ENCODE measurements around the gene PLD6. TPM values are rescaled to one million over a fixed set of nuclear protein-coding genes. Genes with fewer than 3 reads are reported as not detected.

Gene PLD6
- total RNA-seq, 1 experiment from 2014 or later: 0.09 TPM

DNA sequence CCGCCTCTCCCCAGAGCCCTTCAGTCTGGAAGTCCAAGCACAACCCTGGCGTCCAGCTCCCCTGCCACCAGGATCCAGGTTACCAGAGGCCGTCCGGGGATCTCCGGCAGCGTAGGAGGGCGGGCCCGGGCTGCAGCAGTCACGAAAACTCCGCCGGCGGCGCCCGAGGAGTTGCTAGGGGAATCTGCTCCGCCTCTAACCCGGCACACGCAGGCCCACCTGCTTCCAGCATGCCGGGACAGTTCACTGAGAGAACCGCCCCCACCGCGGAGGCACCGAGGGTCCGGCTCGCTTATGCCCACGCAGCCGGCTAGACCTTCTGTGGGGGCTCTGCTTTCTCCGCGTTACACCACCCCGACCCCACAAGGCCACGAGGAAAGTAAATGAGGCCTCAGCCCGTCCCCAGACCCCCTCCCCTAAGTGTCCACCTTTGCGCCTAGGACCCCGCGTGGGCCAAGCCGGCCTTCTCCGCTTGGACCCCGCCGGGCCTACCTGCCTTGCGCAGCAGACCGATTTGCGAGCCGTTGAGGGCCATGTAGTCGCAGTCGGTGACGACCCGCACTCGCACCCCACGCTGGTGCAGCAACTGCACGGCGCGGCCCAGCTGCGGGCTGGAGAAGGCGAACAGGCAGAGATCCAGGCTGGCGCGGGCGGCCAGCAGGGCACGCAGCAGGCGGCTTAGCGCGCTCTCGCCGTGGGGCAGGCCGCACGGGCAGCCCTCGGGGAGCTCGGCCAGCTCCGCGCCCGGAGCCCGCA is 587 bp downstream of the PLD6 start:
- Mint-ChIP-seq H3K4me3 (no peak overlapping the region), H3K36me3 (ENCODE audit: insufficient read depth in 1 of 3, low read depth in 3 of 3) (no peaks in the 10 kb centered on the region), H3K27ac (no peak overlapping the region), H3K4me1 (no peaks in the 10 kb centered on the region), H3K27me3 (ENCODE audit: low read depth) (peaks cover 1% of the 10 kb centered on the region; the same call in 1 of the 2 replicates), H3K9me3 (no peaks in the 10 kb centered on the region)
- H3K27me3 ChIP-seq (ENCODE audit: insufficient read depth, low read length): no peaks in the 10 kb centered on the region
- H4K20me1 ChIP-seq (ENCODE audit: control insufficient read depth, insufficient read depth, insufficient read length): no peaks in the 10 kb centered on the region
- no CpG with 5 or more reads among the region's 70 CpGs for WGBS (ENCODE audit: extremely low coverage, insufficient read length, low lambda C conversion rate)
- no peaks in the 10 kb centered on the region for H3K79me2 ChIP-seq (ENCODE audit: insufficient read depth, low read length)
- no peak overlapping the region for H2AFZ ChIP-seq (ENCODE audit: low read length)
- no peak overlapping the region for H3K18ac ChIP-seq (ENCODE audit: insufficient read length, low read depth, low read length)
- H4K91ac ChIP-seq (ENCODE audit: insufficient read length, low read depth, low read length): no peak overlapping the region
- H3T11ph ChIP-seq (ENCODE audit: low read length): no peak overlapping the region
- peaks cover 3% of the 10 kb centered on the region for H3K23me2 ChIP-seq (ENCODE audit: insufficient read length, low read depth, low read length, poor library complexity, severe bottlenecking)
- peak; percentile 59 for DNase-seq
- H3K27ac ChIP-seq (ENCODE audit: insufficient read length, low read depth, low read length): no peak overlapping the region
- H3K23ac ChIP-seq (ENCODE audit: insufficient read length, low read depth, low read length): no peak overlapping the region
- H3K79me1 ChIP-seq (ENCODE audit: insufficient read depth, low read depth, low read length, poor library complexity, severe bottlenecking): no peaks in the 10 kb centered on the region
- H2BK20ac ChIP-seq (ENCODE audit: low read depth, low read length, poor library complexity, severe bottlenecking): no peak overlapping the region
- H2BK120ac ChIP-seq (ENCODE audit: low read depth, low read length, poor library complexity, severe bottlenecking): no peak overlapping the region
- H3K14ac ChIP-seq (ENCODE audit: insufficient read depth, low read length): no peak overlapping the region
- H3K4me2 ChIP-seq (ENCODE audit: insufficient read depth, insufficient read length, low read length): no peak overlapping the region
- no peaks in the 10 kb centered on the region for H3K9me3 ChIP-seq (ENCODE audit: control insufficient read depth, low read depth, low read length)
- no peak overlapping the region for H3K56ac ChIP-seq (ENCODE audit: insufficient read length, low read depth, low read length)
- TF ChIP-seq, protein P1, sequence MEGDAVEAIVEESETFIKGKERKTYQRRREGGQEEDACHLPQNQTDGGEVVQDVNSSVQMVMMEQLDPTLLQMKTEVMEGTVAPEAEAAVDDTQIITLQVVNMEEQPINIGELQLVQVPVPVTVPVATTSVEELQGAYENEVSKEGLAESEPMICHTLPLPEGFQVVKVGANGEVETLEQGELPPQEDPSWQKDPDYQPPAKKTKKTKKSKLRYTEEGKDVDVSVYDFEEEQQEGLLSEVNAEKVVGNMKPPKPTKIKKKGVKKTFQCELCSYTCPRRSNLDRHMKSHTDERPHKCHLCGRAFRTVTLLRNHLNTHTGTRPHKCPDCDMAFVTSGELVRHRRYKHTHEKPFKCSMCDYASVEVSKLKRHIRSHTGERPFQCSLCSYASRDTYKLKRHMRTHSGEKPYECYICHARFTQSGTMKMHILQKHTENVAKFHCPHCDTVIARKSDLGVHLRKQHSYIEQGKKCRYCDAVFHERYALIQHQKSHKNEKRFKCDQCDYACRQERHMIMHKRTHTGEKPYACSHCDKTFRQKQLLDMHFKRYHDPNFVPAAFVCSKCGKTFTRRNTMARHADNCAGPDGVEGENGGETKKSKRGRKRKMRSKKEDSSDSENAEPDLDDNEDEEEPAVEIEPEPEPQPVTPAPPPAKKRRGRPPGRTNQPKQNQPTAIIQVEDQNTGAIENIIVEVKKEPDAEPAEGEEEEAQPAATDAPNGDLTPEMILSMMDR (conservative IDR thresholded peaks at IDR 0.05): no peak
- H3K9ac ChIP-seq (ENCODE audit: extremely low read depth, insufficient read length, low read length): no peak overlapping the region
- H3K4me1 ChIP-seq (ENCODE audit: insufficient read depth, low read length): no peaks in the 10 kb centered on the region
- no peak overlapping the region for H2BK15ac ChIP-seq (ENCODE audit: low read depth, low read length)
- H4K8ac ChIP-seq (replicated peaks; ENCODE audit: insufficient read length, low read depth, low read length): no peak overlapping the region
- no peak overlapping the region for H4K5ac ChIP-seq (ENCODE audit: insufficient read length, low read depth, low read length)
- H2BK5ac ChIP-seq (ENCODE audit: insufficient read length, low read length): no peak overlapping the region
- no peak overlapping the region for H3K4ac ChIP-seq (ENCODE audit: low read depth, low read length)
- H2AK5ac ChIP-seq (ENCODE audit: insufficient read length, low read length): no peak overlapping the region
- no peak overlapping the region for H2BK12ac ChIP-seq (ENCODE audit: insufficient read length, low read depth, low read length)

Data from H9 (cell line).